ENCODE data around the gene RPTOR. TPM values are rescaled to one million over a fixed set of nuclear protein-coding genes. Genes with fewer than 3 reads are reported as not detected.

The RPTOR gene
- total and polyA plus RNA-seq, 10 of the 15 experiments (the other 5 are each of a cell fraction or from before 2014, with no cell fraction given), result 0.18 to 32.1 (median 7.8) TPM

- Histone ChIP-seq H3K9me3 (replicated peaks; ENCODE audit: control insufficient read depth, insufficient read depth, low read length) (no peaks in the 10 kb centered on the region), H2AFZ (ENCODE audit: control insufficient read depth, low read depth, low read length) (no peak overlapping the region), H4K20me1 (ENCODE audit: control insufficient read depth, insufficient read depth) (no peaks in the 10 kb centered on the region), H3K36me3 (ENCODE audit: control insufficient read depth in 2 of 2, insufficient read depth in 2 of 2, low read length in 1 of 2) (peaks cover 13 to 22% of the 10 kb centered on the region in 2 experiments), H3K4me2 (ENCODE audit: control insufficient read depth, insufficient read depth) (no peak overlapping the region), H3K4me3 (no peak overlapping the region), H3K79me2 (ENCODE audit: control insufficient read depth, insufficient read depth, low read length) (no peaks in the 10 kb centered on the region), H3K27ac (ENCODE audit: control insufficient read depth, insufficient read depth) (no peak overlapping the region), H3K27me3 (replicated peaks in 1 of 2; ENCODE audit: control insufficient read depth in 2 of 2, insufficient read depth in 2 of 2, low read length in 1 of 2) (no peaks in the 10 kb centered on the region), H3K9ac (ENCODE audit: control insufficient read depth, insufficient read depth, low read length) (no peak overlapping the region), H3K4me1 (ENCODE audit: control insufficient read depth, insufficient read depth, low read length) (peaks cover 30% of the 10 kb centered on the region)
- BruUV-seq (replicated peaks), result no TSS peak
- ChIA-PET SMC1A (ENCODE audit: uncharacterized antibody, unreplicated experiment) (interaction anchor here (1.6 kb wide), 1 partner anchor 15 kb away, joined by 5 read pairs; no protein-coding TSS in a partner anchor), POLR2A (no interaction called here), RAD21 (ENCODE audit: unreplicated experiment) (no interaction called here), CTCF (no interaction called here)
- no peak for TF ChIP-seq RUNX3 (IDR thresholded peaks at IDR 0.05; ENCODE audit: low read length)
- TF ChIP-seq YBX1 (IDR thresholded peaks at IDR 0.05), result no peak
- no peak for TF ChIP-seq POLR2A (IDR thresholded peaks at IDR 0.05; ENCODE audit: low read depth, low read length)
- no peak for TF ChIP-seq ZBTB40 (IDR thresholded peaks at IDR 0.05; ENCODE audit: borderline replicate concordance)
- TF ChIP-seq CBX5 (IDR thresholded peaks at IDR 0.05; ENCODE audit: low read depth), result no peak
- no peak for TF ChIP-seq RCOR1 (conservative IDR thresholded peaks at IDR 0.05; ENCODE audit: low read depth, low read length)
- TF ChIP-seq PRDM15 (CRISPR knock-in tag; IDR thresholded peaks at IDR 0.05), result no peak
- TF ChIP-seq BHLHE40 (IDR thresholded peaks at IDR 0.05; ENCODE audit: borderline replicate concordance in 1 of 2, low read depth in 2 of 2, low read length in 1 of 2), result no peak
- no peak for TF ChIP-seq EZH2 (IDR thresholded peaks at IDR 0.05; ENCODE audit: borderline replicate concordance, control insufficient read depth, low read depth, low read length)
- no peak for TF ChIP-seq NBN (IDR thresholded peaks at IDR 0.05)
- no peak for TF ChIP-seq IRF5 (IDR thresholded peaks at IDR 0.05; ENCODE audit: borderline replicate concordance)
- no peak for TF ChIP-seq ETV6 (conservative IDR thresholded peaks at IDR 0.05 in 1 of 2, IDR thresholded peaks at IDR 0.05 in 1 of 2; ENCODE audit: borderline replicate concordance in 1 of 2, low read depth in 1 of 2)
- TF ChIP-seq MEF2A (IDR thresholded peaks at IDR 0.05; ENCODE audit: insufficient read depth, low read depth, low read length), result no peak
- TF ChIP-seq CHD4 (IDR thresholded peaks at IDR 0.05), result no peak
- TF ChIP-seq TARDBP (IDR thresholded peaks at IDR 0.05; ENCODE audit: borderline replicate concordance), result no peak
- FAIRE-seq (no peak), ATAC-seq (no peak), DNase-seq (ENCODE audit: low read depth, low spot score) (no peak)
- intact Hi-C loops (cut with micrococcal nuclease; ENCODE audit: unreplicated experiment), result loop anchor here (5.0 kb wide), 1 partner anchor 157 kb away; no protein-coding TSS in a partner anchor
- WGBS (ENCODE audit: insufficient coverage, insufficient replicate concordance, low lambda C conversion rate, missing lambda C conversion rate), result 95% methylated on average over 4 of the region's 4 CpGs
- in situ Hi-C loops (cut with MboI), result no loop called here
These were observed 349.7 kb downstream of the RPTOR start for GRCh38 chr17:80894439-80894721.
